Thyroid gland (tissue), 4 donors: ENCODE measurements around the gene COL13A1.

Source experiments
- POLR2A ChIP-seq, 2 donors: fragments of 450-650 bp; IDR thresholded peaks; one replicate each; pipeline ENCODE4 v1.6.1; 2017; ENCODE audit warnings: antibody characterized with exemption in 2 of 2, mild to moderate bottlenecking in 2 of 2, moderate library complexity in 1 of 2
- TF ChIP-seq, protein P1 (sequence below), 6 experiments: fragments of 200-600 bp in 3 of 6; fragments of 450-650 bp in 3 of 6; sonication (generic) in 3 of 6; IDR thresholded peaks; one replicate each; pipeline ENCODE4 v1.5.1; 2016 to 2019; ENCODE audit warnings: antibody characterized with exemption in 6 of 6, mild to moderate bottlenecking in 2 of 6, inconsistent platforms in 1 of 6, moderate library complexity in 1 of 6

DNA sequence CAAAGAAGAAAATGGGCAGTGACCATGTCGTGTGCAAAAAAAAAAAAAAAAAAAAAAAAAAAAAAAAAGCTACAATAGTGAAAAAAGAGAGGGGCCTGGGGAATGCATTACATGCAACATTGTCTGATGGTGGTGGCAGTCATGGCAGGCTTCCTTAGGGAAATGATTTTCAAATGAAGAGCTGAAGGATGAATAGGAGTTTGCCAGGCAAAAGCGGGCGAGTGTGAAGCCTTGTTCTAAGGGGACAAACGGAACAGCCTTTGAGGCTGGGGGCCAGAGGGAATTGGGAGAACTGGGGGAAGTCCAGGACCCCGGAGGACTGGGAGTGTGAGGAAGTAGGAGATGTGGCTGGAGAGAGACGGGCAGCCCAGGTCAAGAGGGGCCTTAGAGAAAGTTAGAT, 3.1 kb downstream of the COL13A1 start:
- TF ChIP-seq, protein P1, sequence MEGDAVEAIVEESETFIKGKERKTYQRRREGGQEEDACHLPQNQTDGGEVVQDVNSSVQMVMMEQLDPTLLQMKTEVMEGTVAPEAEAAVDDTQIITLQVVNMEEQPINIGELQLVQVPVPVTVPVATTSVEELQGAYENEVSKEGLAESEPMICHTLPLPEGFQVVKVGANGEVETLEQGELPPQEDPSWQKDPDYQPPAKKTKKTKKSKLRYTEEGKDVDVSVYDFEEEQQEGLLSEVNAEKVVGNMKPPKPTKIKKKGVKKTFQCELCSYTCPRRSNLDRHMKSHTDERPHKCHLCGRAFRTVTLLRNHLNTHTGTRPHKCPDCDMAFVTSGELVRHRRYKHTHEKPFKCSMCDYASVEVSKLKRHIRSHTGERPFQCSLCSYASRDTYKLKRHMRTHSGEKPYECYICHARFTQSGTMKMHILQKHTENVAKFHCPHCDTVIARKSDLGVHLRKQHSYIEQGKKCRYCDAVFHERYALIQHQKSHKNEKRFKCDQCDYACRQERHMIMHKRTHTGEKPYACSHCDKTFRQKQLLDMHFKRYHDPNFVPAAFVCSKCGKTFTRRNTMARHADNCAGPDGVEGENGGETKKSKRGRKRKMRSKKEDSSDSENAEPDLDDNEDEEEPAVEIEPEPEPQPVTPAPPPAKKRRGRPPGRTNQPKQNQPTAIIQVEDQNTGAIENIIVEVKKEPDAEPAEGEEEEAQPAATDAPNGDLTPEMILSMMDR (IDR thresholded peaks at IDR 0.05): no peak
- TF ChIP-seq POLR2A (IDR thresholded peaks at IDR 0.05): no peak
